ENCODE results near the gene ZNF227. TPM values are rescaled to one million over a fixed set of nuclear protein-coding genes. Genes with fewer than 3 reads are reported as not detected.

ZNF227 gene
- total RNA-seq, 2 donors from 2014 or later: 13.9 to 17.8 TPM

DNA sequence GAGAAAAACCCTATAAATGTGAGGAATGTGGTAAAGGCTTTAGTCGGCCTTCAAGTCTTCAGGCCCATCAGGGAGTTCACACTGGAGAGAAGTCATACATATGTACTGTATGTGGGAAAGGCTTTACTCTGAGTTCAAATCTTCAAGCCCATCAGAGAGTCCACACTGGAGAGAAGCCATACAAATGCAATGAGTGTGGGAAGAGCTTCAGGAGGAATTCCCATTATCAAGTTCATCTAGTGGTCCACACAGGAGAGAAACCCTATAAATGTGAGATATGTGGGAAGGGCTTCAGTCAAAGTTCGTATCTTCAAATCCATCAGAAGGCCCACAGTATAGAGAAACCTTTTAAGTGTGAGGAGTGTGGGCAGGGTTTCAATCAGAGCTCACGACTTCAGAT lies 35.7 kb upstream of the ZNF227 start:
- H3K9me3 ChIP-seq: peaks cover 91% of the 10 kb centered on the region

DNA sequence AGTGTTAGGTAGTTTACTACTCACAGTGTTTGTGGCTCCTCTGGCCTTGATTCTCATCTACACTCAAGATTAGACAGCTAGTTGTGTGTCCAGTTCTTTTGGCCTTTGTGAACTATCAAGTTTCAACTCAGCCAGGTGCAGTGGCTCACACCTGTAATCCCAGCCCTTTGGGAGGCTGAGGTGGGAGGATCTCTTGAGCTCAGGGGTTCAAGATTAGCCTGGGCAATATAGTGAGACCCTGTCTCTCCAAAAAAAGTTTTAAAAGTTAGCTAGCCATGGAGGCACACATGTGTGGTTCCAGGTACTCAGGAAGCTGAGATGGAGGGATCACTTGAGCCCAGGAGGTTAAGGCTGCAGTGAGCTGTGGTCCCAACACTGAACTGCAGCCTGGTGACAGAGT lies 31.4 kb upstream of the ZNF227 start:
- H3K27ac ChIP-seq: no peak overlapping the region
- TF ChIP-seq, protein P1, sequence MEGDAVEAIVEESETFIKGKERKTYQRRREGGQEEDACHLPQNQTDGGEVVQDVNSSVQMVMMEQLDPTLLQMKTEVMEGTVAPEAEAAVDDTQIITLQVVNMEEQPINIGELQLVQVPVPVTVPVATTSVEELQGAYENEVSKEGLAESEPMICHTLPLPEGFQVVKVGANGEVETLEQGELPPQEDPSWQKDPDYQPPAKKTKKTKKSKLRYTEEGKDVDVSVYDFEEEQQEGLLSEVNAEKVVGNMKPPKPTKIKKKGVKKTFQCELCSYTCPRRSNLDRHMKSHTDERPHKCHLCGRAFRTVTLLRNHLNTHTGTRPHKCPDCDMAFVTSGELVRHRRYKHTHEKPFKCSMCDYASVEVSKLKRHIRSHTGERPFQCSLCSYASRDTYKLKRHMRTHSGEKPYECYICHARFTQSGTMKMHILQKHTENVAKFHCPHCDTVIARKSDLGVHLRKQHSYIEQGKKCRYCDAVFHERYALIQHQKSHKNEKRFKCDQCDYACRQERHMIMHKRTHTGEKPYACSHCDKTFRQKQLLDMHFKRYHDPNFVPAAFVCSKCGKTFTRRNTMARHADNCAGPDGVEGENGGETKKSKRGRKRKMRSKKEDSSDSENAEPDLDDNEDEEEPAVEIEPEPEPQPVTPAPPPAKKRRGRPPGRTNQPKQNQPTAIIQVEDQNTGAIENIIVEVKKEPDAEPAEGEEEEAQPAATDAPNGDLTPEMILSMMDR (IDR thresholded peaks at IDR 0.05): no peak
- H3K4me1 ChIP-seq (ENCODE audit: control insufficient read depth in 1 of 2, low read depth in 2 of 2): no peaks in the 10 kb centered on the region
- peaks cover 82% of the 10 kb centered on the region for H3K9me3 ChIP-seq
- ATAC-seq (ENCODE audit: insufficient number of reproducible peaks, low FRiP score, low read depth) (no peak), DNase-seq (ENCODE audit: low spot score) (no peak)
- no peaks in the 10 kb centered on the region for H3K27me3 ChIP-seq (replicated peaks; ENCODE audit: insufficient read depth)
- H3K36me3 ChIP-seq: peaks cover 14% of the 10 kb centered on the region
- no peak overlapping the region for H3K4me3 ChIP-seq

More for the DNA sequence above, 35.7 kb upstream of the ZNF227 start:
- ATAC-seq (ENCODE audit: insufficient number of reproducible peaks, low FRiP score, low read depth): no peak
- no peak overlapping the region for H3K4me3 ChIP-seq
- TF ChIP-seq, protein P1 (IDR thresholded peaks at IDR 0.05): no peak
- H3K27me3 ChIP-seq (replicated peaks; ENCODE audit: insufficient read depth): no peaks in the 10 kb centered on the region
- H3K36me3 ChIP-seq: peaks cover 57% of the 10 kb centered on the region
- no peaks in the 10 kb centered on the region for H3K4me1 ChIP-seq (ENCODE audit: control insufficient read depth in 1 of 2, low read depth in 2 of 2)
- no peak for DNase-seq (ENCODE audit: low spot score)
- H3K27ac ChIP-seq: no peak overlapping the region

DNA sequence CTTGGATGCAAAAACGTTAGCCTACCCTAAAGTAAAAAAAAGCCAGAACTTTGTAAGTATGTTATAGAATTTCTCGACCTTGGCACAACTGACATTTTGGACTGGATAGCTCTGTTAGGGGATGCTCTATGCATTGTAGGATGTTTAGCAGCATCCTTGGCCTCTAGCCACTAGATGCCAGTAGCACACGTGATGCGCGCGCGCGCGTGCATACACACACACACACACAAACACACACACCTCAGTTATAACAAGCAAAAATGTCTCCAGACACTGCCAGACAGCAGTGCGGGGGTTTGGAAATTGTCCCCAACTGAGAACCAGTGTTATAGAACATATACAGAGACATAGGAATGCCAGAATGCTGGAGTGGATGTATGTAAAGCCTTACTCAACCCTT lies 30.2 kb upstream of the ZNF227 start:
- no peak for DNase-seq (ENCODE audit: low spot score)
- H3K27me3 ChIP-seq (replicated peaks; ENCODE audit: insufficient read depth): no peaks in the 10 kb centered on the region
- no peak overlapping the region for H3K4me3 ChIP-seq
- TF ChIP-seq, protein P1 (IDR thresholded peaks at IDR 0.05): no peak
- H3K4me1 ChIP-seq (ENCODE audit: control insufficient read depth in 1 of 2, low read depth in 2 of 2): no peaks in the 10 kb centered on the region
- peaks cover 74% of the 10 kb centered on the region for H3K9me3 ChIP-seq
- H3K27ac ChIP-seq: no peak overlapping the region
- peaks cover 3% of the 10 kb centered on the region for H3K36me3 ChIP-seq
- no peak for ATAC-seq (ENCODE audit: insufficient number of reproducible peaks, low FRiP score, low read depth)

DNA sequence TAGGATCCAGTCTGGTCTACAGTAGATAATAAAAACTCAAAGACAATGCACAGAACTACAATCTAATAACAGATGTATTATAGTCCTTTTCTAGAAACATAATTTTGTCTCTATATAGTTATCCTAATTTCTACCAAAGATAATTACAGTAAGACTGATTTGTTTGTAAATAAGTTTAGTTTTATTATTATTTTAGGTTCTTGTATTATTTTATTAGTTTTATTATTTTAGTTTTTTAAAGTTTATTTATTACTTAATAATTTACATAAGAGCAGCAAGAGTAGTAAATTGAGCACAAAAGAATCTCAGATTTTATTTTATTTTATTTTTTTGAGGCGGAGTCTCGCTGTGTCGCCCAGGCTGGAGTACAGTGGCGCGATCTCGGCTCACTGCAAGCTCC lies 22.3 kb upstream of the ZNF227 start:
- Histone ChIP-seq H3K9me3 (peaks cover 25% of the 10 kb centered on the region), H3K36me3 (no peaks in the 10 kb centered on the region), H3K4me3 (no peak overlapping the region), H3K27me3 (replicated peaks; ENCODE audit: insufficient read depth) (no peaks in the 10 kb centered on the region), H3K4me1 (ENCODE audit: control insufficient read depth in 1 of 2, low read depth in 2 of 2) (no peaks in the 10 kb centered on the region), H3K27ac (no peak overlapping the region)
- no peak for ATAC-seq (ENCODE audit: insufficient number of reproducible peaks, low FRiP score, low read depth)
- no peak for DNase-seq (ENCODE audit: low spot score)
- TF ChIP-seq, protein P1 (IDR thresholded peaks at IDR 0.05): no peak

DNA sequence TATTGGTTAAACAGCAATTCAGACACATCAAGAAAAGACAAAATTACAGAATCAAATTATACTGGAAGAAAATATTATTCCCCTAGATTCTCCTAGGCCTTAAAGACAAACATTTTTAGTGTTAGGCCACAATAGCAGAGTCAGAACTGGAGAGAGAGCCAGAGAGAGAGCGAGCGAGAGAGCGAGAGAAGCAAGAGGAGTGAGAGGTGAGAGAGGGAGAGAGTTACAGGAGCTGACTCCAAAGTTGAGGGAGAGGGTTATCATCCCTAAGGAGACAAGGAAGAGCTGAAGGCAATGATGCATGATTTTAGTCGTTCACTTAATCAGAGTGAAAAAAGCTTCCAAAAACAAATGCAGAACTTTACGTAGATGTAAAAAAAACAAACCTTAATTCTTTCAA lies 20.2 kb upstream of the ZNF227 start:
- Histone ChIP-seq H3K4me1 (ENCODE audit: control insufficient read depth in 1 of 2, low read depth in 2 of 2) (no peaks in the 10 kb centered on the region), H3K36me3 (no peaks in the 10 kb centered on the region), H3K27ac (no peak overlapping the region), H3K9me3 (peaks cover 14% of the 10 kb centered on the region), H3K27me3 (replicated peaks; ENCODE audit: insufficient read depth) (no peaks in the 10 kb centered on the region), H3K4me3 (no peak overlapping the region)
- DNase-seq (ENCODE audit: low spot score) (no peak), ATAC-seq (ENCODE audit: insufficient number of reproducible peaks, low FRiP score, low read depth) (no peak)
- TF ChIP-seq, protein P1 (IDR thresholded peaks at IDR 0.05): no peak
